ENCODE data around the gene DOCK2.

- TF ChIP-seq POLR2AphosphoS5 (IDR thresholded peaks at IDR 0.05; ENCODE audit: low read depth, low read length) (no peak), TAF1 (IDR thresholded peaks at IDR 0.05; ENCODE audit: borderline replicate concordance, insufficient read depth, low read length) (no peak)
These were observed 29.2 kb upstream of the DOCK2 start for GRCh38 chr5:169607882-169608281.
